ENCODE data around the gene ATP8B4.

GRCh38 chr15:50107591-50108408 lies 11.2 kb downstream of the ATP8B4 start:
- TF ChIP-seq CTCF (IDR thresholded peaks at IDR 0.05 in 2 of 3, conservative IDR thresholded peaks at IDR 0.05 in 1 of 3; ENCODE audit: control insufficient read depth in 2 of 3, extremely low read depth in 1 of 3, insufficient read depth in 1 of 3, low read depth in 3 of 3, low read length in 3 of 3), result no peak
- TF ChIP-seq POLR2A (IDR thresholded peaks at IDR 0.05; ENCODE audit: low read depth, low read length), result no peak
- TF ChIP-seq SIN3A (IDR thresholded peaks at IDR 0.05; ENCODE audit: low read depth, low read length), result no peak

Data from GM12878 (cell line).